IPS-18c (cell line): ENCODE data around the gene MTG2.

ENCODE experiments used
- H3K4me3 ChIP-seq: 2 replicates; pipeline ENCODE4 v1.7.0; 2013; ENCODE audit warnings: low read depth, mild to moderate bottlenecking, low read length, moderate library complexity; ENCODE audit not compliant: insufficient read depth
- H3K9me3 ChIP-seq: one replicate; pipeline ENCODE4 v1.6.1; 2013; ENCODE audit warnings: mild to moderate bottlenecking, low read length, moderate library complexity; ENCODE audit not compliant: control insufficient read depth, insufficient read depth

MTG2 gene

DNA sequence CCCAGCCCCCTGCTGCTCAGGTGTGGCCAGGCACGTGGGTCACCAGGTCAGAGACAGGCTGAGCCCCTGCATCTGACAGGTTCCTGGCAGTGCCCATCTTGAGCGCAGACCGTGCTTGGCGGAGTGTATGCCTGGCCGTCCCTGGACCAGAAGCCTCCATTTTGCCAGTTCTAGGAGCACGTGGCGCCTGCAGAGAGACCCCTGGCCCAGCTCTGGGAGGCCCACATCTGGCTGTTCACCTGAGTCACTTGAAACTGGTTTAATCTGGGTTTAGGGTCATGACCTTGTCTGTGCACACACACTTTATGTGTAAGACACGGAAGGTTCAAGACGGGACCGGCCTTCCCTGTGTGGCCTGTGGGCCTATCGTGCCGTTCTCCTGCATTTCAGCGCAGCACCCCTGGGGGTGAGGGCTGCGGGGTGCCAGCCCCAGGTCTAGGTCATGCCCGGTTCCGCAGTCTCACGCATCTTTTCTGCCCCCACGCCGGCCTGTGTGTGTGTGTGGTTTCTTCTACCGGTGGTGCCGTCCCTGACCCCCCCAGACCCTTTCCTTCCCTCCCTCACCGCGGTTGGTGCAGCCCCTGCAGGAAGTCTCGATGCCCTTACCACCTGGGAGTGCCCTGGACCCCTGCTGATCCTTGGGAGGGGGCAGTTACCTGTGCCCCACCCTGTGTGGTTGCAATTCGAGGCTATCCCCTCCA is 25.3 kb upstream of the MTG2 start:
- Histone ChIP-seq H3K4me3 (no peak overlapping the region), H3K9me3 (no peaks in the 10 kb centered on the region)

DNA sequence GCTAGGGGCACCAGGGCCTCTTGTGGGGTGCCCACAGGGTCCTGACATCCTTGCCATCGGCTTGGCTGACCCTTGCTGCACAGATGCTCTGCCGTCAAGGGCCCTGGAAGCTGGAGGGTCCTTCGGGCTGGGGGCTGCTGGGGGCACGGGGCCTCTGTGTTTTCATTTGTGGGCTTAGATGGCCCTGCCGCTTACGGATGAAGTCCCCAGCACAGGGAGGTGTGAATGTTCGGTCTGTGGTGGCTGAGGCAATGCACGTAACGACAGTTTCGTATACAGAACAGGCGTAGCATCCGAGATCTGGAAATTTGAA is 24.8 kb upstream of the MTG2 start:
- Histone ChIP-seq H3K4me3 (no peak overlapping the region), H3K9me3 (no peaks in the 10 kb centered on the region)

DNA sequence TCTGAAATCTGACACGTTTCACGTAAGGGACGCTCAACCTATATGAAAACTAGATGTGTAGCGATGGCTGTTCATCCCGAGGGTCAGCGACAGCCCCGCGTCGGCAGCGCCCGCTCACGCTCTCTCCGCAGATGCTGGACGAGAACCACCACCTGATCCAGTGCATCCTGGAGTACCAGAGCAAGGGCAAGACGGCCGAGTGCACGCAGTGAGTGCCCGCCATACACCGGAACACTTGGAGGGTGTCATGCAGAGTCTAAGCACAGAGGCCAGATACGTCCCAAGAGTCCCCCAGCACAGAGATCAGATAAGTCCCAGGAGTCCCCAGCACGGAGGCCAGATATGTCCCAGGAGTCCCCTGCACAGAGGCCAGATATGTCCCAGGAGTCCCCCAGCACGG is 24.3 kb upstream of the MTG2 start:
- Histone ChIP-seq H3K9me3 (no peaks in the 10 kb centered on the region), H3K4me3 (no peak overlapping the region)

DNA sequence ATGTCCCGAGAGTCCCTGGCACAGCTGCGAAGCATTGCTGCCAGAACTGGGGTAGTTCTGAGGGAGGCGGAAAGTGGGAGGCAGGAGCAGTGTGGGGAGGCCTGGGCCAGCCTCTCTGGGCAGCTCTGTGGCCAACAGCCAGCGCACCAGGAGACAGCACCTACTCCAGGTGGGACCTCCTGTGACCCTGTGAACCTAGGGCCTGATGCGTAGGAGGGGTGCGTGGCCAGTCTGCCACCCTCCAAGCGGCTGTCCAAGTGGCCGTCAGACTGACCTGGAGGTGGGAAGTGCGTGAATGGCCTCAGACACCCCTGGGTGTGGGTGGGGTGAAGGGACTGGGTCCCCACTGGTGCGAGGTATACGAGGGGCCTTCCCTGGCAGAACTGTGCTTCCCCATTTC is 23.8 kb upstream of the MTG2 start:
- no peak overlapping the region for H3K4me3 ChIP-seq
- no peaks in the 10 kb centered on the region for H3K9me3 ChIP-seq

DNA sequence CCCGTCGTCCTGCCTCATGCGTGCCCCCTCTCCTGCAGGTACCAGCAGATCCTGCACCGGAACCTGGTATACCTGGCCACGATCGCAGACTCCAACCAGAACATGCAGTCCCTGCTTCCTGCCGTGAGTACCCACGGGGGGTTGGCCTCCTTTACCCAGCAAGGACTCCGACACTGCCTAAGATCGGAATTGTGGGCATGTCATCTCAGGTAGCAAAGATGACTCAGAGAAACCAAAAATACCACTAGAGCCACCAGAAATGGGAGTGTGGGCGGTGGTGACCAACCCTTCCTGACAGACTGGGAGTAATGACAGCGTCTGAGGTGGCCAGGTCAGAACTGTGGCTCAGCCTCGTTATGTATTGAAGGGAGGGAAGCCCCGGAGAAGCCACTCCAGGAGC is 23.0 kb upstream of the MTG2 start:
- H3K4me3 ChIP-seq: no peak overlapping the region
- H3K9me3 ChIP-seq: no peaks in the 10 kb centered on the region

DNA sequence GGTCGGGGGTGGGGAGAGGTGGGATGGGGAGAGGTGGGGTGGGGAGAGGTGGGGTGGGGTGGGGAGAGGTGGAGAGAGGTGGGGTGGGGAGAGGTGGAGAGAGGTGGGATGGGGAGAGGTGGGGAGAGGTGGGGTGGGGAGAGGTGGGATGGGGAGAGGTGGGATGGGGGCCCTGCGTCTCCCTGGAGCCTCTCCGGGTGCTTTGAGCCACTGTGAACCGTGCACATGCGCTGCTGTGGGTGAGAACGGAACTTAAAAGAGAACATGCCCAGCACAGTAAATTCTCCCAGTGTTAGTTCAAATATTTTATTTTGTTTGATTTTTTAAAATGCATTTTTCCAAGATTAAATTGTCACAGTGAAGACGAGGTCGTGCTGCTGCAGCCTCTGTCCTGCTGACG is 22.6 kb upstream of the MTG2 start:
- Histone ChIP-seq H3K9me3 (no peaks in the 10 kb centered on the region), H3K4me3 (no peak overlapping the region)

DNA sequence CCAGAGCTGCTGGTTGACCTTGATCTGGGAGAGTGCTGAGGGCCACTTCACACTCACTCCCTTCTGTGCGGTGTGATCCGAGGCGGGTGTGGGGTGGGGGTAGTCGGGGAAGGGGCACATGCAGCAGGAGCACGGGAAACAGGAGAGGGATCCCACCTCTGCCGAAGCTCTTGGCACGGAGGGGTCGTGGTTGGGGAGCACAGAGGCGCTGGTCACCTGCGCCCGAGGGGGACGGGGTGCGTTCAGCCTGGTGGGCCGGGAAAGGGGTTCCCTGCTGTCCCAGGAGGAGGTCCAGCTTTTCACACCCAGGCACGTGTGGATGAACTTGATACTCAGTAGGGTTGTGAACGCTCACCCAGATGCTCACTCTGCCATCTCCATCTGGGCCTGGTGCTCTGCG is 22.0 kb upstream of the MTG2 start:
- no peak overlapping the region for H3K4me3 ChIP-seq
- no peaks in the 10 kb centered on the region for H3K9me3 ChIP-seq

DNA sequence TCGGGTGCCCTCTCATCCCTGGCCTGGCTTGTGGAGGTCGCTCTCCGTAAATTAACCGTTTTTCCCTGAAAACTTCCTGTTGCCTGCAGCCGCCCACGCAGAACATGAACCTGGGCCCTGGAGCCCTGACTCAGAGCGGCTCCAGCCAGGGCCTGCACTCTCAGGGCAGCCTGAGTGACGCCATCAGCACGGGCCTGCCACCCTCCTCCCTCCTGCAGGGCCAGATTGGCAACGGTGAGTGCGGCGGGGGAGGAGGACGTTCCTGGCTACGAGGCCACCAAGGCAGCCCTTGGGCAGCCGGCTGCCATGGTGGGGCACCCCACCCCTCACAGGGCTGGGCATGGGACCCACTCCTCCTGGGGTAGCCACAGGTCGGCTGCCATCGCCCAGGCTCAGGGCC is 21.5 kb upstream of the MTG2 start:
- no peaks in the 10 kb centered on the region for H3K9me3 ChIP-seq
- no peak overlapping the region for H3K4me3 ChIP-seq

DNA sequence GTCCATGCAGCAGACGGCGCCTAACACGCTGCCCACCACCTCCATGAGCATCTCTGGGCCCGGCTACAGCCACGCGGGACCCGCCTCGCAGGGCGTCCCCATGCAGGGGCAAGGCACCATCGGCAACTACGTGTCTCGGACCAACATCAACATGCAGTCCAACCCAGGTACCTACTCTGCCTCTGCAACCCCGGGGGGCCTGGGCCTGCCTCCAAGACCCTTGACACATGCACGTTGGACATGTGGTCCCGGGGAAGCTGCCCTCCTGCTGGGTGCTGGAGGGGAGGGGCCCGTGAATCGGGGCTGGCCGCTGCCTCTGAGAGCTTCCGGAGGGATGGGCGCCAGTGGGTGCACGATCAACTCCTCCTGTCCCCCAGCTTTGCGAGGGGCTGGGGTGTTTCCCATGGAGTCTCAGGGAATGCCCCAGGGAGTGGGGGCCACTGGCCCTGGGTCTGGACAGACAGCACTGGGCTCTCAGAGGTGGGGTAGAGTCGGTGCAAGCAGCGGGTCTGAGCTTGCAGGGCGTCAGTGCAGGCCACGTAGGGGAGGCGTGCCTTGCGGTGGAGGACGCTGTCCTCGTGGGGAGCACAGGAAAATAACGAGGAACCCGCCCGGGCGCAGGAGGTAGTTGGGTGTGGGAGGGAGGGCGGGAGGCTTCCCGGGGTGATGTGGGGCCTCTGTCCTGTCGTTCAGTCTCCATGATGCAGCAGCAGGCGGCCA is 19.9 kb upstream of the MTG2 start:
- Histone ChIP-seq H3K9me3 (no peaks in the 10 kb centered on the region), H3K4me3 (no peak overlapping the region)

DNA sequence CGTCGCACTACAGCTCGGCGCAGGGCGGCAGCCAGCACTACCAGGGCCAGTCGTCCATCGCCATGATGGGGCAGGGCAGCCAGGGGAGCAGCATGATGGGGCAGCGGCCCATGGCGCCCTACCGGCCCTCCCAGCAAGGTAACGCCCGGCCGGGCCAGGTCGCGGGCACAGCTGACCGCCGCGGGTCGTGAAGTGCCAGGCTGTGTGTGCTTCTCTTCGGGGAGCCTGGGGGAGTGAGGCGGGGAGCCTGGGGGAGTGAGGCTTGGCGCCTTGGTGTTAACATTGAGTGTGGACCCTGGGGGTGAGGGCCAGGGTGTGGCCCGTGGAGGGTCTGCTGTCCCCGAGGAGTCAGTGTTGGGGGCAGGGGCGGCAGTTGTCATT is 19.4 kb upstream of the MTG2 start:
- H3K9me3 ChIP-seq: no peaks in the 10 kb centered on the region

DNA sequence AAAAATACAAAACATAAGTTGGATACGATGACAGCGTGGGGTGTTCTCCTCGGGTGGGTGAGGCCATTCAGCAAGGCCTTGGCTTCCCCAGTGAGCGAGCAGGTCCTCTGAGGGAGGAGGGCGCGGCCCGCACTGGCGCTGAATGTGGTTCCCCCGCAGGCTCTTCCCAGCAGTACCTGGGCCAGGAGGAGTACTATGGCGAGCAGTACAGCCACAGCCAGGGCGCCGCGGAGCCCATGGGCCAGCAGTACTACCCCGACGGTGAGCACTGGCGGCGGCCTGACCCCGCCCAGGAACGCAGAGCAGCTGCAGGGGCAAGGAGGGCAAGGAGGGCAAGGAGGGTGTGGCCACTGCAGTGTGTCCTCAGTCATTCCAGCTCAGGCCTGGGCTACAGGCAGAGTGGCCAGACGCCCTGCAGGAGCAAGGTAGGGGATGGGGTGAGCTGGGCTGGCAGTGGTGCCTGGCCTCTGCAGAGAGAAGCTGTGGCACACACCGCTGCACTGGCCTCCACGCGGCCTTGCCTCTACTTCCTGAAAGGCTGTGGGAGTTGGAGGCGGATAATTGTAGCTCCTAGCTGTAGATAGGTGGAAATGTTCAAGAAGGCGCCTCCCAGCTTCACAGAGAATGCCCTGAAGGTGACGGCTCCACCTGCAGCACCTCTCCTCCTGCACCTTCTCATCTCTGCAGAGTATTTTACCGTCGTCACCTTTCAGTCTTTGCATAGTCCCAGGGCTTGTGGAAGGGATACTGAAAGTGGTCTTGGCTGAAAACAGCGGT is 18.7 kb upstream of the MTG2 start:
- H3K9me3 ChIP-seq: no peaks in the 10 kb centered on the region

More for the DNA sequence above, 19.4 kb upstream of the MTG2 start:
- H3K4me3 ChIP-seq: no peak overlapping the region

DNA sequence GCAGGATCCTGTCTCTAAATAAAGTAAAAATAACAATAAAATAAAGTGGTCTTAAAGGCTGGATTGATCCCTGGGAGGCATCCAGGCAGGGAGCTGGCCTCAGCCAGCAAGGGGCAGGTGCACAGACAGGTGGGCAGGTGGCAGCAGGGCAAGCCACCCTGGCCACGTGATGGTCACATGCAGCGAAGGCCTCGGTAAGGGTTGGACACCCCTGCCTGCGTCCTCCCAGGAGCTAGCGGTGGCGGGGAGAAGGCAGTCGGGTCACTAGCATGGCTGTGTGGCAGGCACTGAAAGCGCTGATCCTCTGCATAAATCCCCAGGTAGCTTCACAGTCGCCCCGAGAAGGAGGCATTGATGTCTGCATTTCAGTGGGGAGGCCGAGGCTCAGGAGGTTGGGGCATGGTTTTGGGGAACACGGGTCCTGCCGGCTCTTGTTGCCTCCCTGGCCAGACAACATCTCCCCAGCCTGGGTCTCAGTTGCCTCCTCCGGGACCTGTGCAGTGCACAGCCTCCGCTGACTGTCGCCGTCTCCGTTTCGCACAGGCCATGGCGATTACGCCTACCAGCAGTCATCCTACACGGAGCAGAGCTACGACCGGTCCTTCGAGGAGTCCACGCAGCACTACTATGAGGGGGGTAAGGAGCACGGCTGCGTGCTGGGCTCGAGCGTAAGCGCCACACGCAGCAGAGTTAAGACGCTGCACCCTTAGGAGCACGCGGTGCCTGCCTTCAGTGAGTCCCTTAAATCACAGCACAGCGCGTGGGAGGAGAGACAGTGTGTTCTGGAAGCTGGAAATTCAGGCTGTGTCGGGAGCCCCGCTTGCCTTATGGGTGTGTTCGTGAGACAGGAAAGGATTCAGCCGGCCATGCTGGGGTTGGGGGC is 17.7 kb upstream of the MTG2 start:
- H3K4me3 ChIP-seq: no peak overlapping the region
- no peaks in the 10 kb centered on the region for H3K9me3 ChIP-seq

More for the DNA sequence above, 18.7 kb upstream of the MTG2 start:
- H3K4me3 ChIP-seq: no peak overlapping the region

DNA sequence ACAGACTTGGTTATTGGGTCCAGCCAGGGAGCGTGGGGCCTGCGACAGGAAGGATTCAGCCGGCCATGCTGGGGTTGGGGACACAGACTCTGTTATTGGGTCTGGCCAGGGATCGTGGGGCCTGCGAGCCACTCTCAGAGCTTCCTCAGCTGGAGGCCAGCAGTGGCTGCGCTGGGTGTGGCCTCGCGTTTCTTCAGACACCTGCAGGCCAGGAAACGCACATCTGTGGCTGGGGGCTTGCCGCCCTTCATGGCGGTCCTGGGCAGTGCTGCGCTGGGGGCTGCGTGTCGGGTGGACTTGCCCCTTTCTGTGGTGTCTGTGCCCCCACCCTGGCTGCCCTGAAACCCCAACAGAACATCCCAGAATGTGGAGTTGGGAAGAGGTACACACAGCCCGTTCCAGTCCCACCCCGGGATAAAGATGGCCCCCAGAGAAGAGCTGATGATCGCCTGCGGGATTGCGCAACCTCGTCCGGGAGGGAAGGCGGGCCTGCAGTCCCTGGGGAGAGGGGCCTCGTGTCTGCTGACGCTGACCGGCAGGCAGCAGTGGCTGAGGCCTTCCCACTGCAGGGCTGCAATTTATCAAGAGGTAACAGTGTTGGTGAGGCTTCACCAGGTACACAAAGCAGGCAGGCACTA is 16.9 kb upstream of the MTG2 start:
- Histone ChIP-seq H3K4me3 (no peak overlapping the region), H3K9me3 (no peaks in the 10 kb centered on the region)

DNA sequence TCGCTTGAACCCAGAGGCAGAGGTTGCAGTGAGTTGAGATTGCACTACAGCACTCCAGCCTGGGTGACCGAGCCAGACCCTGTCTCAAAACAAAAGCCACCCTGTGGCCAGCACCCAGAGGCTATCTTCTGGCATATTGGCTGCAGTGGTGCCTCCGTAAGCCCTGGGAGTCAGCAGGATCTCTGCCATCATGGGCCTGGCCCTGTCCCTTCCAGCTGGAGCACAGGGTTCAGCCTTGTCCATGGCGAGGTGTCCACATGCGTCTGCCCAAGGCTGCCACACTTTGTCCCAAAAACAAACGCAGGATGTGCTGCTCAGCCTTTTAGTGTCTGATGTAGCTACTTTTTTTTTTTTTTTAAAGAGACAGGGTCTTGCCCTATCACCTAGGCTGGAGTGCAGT is 15.4 kb upstream of the MTG2 start:
- Histone ChIP-seq H3K9me3 (no peaks in the 10 kb centered on the region), H3K4me3 (no peak overlapping the region)

DNA sequence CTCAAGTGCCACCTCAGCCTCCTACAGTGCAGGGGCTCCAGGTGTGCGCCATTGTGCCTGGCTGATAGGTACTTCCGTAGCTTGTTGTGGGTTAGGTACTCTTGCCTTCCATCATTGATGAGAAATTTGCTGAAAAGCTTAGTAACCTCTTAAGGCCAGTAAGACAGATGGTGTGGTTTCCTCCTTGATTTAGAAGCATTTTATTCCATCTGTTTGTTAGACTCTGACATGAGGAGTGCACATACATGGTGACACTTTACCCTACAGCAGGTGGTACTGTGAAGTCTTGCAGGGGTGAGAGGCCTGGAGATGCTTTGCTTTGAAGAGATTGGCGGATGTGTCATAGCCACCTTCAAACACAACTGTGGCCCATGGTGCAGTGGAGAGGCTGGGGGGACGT is 14.8 kb upstream of the MTG2 start:
- Histone ChIP-seq H3K9me3 (no peaks in the 10 kb centered on the region), H3K4me3 (no peak overlapping the region)

DNA sequence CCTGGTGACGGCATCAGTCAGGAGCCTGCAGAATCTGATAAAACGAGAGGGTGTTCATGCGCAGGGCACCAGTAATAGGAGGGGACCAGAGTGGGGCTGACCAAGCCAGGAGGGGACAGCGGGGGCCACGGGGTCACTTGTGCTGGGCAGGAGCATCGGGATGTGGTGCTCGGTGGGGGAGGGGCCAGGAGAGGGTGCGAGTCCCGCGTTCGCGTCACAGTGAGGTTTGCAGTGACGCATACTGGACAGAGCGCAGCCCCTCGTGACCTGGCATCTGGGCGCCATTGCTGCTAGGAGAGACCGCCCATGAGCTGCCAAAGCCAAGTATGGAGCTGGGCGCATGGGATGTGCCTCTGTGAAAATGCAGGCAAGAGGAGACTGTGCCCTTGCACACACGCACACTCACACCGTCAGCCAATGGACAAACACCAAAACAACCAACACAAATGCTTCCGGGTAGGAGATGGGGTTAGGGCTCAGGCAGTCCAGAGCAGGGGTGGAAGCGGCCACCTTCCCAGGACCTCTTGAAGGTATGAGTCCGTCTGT is 13.9 kb upstream of the MTG2 start:
- Histone ChIP-seq H3K4me3 (no peak overlapping the region), H3K9me3 (no peaks in the 10 kb centered on the region)

DNA sequence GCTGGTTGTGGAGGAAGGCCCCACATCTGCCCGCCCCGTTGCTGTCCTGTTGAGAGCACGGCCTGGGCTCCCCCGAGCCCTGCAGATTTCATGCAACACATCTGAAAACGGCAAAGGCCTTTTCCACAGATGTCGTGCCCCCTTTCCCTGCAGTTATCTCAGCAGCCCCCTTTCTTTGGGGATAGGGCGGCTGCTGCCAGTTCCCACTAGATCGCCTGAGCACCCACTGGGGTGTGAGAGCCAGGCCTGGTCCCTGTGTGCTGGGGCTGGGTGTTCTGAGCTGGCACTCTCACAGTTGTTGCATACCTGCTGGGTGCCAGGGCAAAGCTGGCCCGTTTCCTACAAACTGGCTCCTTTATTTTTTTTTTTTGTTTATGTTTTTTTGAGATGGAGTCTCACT is 12.3 kb upstream of the MTG2 start:
- Histone ChIP-seq H3K9me3 (no peaks in the 10 kb centered on the region), H3K4me3 (no peak overlapping the region)
